Ectodermal cell (in vitro differentiated cells): ENCODE results near the gene KRTAP12-3.
"Not testable (repeated sequence)": the region's sequence is repeated elsewhere in the genome, so short reads cannot be mapped to it uniquely, and the experiment has no call there.

Experiments
- H3K27ac ChIP-seq: 2 replicates; pipeline ENCODE4 v1.7.0; 2013; ENCODE audit warnings: mild to moderate bottlenecking, low read depth, low read length; ENCODE audit not compliant: insufficient read depth, poor library complexity, severe bottlenecking
- H3K27me3 ChIP-seq: 2 replicates; pipeline ENCODE4 v1.7.0; 2013; ENCODE audit warnings: mild to moderate bottlenecking, low read length; ENCODE audit not compliant: insufficient read depth, control insufficient read depth, poor library complexity, severe bottlenecking
- H3K36me3 ChIP-seq: one replicate; pipeline ENCODE4 v1.7.0; 2013; ENCODE audit warnings: low read length; ENCODE audit not compliant: control insufficient read depth, insufficient read depth
- H3K4me1 ChIP-seq: one replicate; pipeline ENCODE4 v1.7.0; 2013; ENCODE audit warnings: low read length; ENCODE audit not compliant: control insufficient read depth, insufficient read depth
- H3K4me3 ChIP-seq: 2 replicates; pipeline ENCODE4 v1.7.0; 2013; ENCODE audit warnings: low read depth, low read length, control low read depth; ENCODE audit not compliant: insufficient read depth
- H3K9me3 ChIP-seq: 2 replicates; pipeline ENCODE4 v1.7.0; 2013; ENCODE audit warnings: mild to moderate bottlenecking, low read length, moderate library complexity; ENCODE audit not compliant: control insufficient read depth
- WGBS, 2 experiments: methylation state at CpG; one replicate each; pipeline ENCODE4 v1.1.7; 2013; ENCODE audit warnings: missing lambda C conversion rate in 2 of 2; 5-methylcytosine and 5-hydroxymethylcytosine counted together

KRTAP12-3 gene

DNA sequence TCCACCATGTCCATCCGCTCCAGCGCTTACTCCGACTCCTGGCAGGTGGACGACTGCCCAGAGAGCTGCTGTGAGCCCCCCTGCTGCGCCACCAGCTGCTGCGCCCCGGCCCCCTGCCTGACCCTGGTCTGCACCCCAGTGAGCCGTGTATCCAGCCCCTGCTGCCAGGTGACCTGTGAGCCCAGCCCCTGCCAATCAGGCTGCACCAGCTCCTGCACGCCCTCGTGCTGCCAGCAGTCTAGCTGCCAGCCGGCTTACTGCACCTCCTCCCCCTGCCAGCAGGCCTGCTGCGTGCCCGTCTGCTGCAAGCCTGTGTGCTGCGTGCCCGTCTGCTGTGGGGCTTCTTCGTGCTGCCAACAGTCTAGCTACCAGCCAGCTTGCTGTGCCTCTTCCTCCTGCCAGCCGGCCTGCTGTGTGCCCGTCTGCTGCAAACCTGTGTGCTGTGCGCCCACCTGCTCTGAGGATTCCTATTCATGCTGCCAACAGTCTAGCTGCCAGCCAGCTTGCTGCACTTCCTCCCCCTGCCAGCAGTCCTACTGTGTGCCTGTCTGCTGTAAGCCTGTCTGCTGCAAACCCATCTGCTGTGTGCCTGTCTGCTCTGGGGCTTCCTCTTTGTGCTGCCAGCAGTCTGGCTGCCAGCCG lies 30.4 kb upstream of the KRTAP12-3 start:
- not testable (repeated sequence) for H3K4me1 ChIP-seq, H3K9me3 ChIP-seq, H3K36me3 ChIP-seq, H3K27ac ChIP-seq, H3K4me3 ChIP-seq, H3K27me3 ChIP-seq
- WGBS, 2 experiments: 90% methylated on average over 20 of the region's 20 CpGs

DNA sequence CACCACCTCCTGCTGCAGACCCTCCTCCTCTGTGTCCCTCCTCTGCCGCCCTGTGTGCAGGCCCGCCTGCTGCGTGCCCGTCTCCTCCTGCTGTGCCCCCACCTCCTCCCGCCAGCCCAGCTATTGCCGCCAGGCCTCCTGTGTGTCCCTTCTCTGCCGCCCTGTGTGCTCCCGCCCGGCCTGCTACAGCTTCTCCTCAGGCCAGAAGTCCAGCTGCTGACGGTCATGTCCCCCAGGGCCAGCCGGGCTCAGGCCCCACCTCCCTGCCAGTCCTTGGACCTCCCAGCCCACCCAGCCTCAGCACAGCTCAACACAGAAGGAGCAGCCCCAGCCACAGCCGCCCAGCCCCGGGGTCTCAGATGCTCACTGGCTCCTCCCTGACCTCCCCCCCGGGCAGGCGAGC lies 29.9 kb upstream of the KRTAP12-3 start:
- H3K4me1 ChIP-seq, H3K36me3 ChIP-seq: not testable (repeated sequence)

DNA sequence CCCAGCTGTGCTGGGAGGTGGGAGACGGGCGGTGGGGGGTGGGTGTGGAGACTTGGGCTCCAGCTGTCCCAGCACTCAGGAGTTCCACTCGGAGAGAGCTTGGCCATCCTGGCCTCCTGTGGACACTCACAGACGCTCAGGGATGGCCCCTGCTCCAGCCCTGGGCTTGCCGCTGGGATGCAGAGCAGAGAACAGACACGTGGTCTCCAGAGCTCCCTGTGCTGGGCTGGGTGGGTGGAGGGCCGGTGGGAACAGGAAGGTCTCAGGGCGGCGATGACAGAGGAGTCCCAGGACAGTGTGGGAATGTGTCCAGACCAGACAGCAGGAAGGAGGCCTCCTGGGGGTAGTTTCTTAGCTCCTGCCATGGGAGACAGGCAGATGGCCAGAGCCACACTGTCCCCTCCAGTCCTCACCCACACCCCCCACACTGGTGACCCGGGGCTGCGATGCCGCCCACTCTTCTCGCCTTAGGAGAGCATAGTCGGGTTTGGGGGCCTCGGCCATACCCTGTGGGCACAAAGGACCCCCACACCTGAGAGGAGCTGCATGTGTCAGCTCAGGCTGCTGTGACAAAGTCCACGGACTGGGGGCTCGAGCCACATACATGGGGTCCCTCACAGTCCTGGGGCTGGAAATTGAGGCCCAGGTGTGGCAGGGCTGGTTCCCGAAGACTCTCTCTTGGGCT lies 28.9 kb upstream of the KRTAP12-3 start:
- Histone ChIP-seq H3K27me3 (no peaks in the 10 kb centered on the region), H3K36me3 (no peaks in the 10 kb centered on the region), H3K4me3 (no peak overlapping the region), H3K27ac (no peak overlapping the region), H3K4me1 (peaks cover 8% of the 10 kb centered on the region), H3K9me3 (no peaks in the 10 kb centered on the region)
- WGBS, 2 experiments: 93 to 94% methylated on average over 18 of the region's 18 CpGs

More for the DNA sequence above, 29.9 kb upstream of the KRTAP12-3 start:
- H3K9me3 ChIP-seq, H3K27me3 ChIP-seq, H3K4me3 ChIP-seq, H3K27ac ChIP-seq: not testable (repeated sequence)
- whole genome bisulfite sequencing, 2 experiments: 73 to 77% methylated on average over 15 of the region's 15 CpGs

GRCh38 chr21:44630440-44630839 lies 27.3 kb upstream of the KRTAP12-3 start:
- H3K27ac ChIP-seq: no peak overlapping the region
- H3K4me3 ChIP-seq: no peak overlapping the region
- H3K27me3 ChIP-seq: no peaks in the 10 kb centered on the region
- no peaks in the 10 kb centered on the region for H3K9me3 ChIP-seq
- no peaks in the 10 kb centered on the region for H3K36me3 ChIP-seq
- H3K4me1 ChIP-seq: peaks cover 8% of the 10 kb centered on the region
- WGBS, 2 experiments: 96 to 99% methylated on average over 2 of the region's 2 CpGs

- Histone ChIP-seq H3K4me1 (peaks cover 13% of the 10 kb centered on the region), H3K36me3 (no peaks in the 10 kb centered on the region), H3K4me3 (no peak overlapping the region), H3K9me3 (no peaks in the 10 kb centered on the region), H3K27me3 (no peaks in the 10 kb centered on the region), H3K27ac (no peak overlapping the region)
- 100% methylated on average over 1 of the region's 1 CpG; no CpG with 5 or more reads in 1 of the 2 experiments for WGBS, 2 experiments
These were observed 25.7 kb upstream of the KRTAP12-3 start for GRCh38 chr21:44632067-44632466.

- H3K9me3 ChIP-seq: no peaks in the 10 kb centered on the region
- WGBS, 2 experiments: 92 to 95% methylated on average over 15 of the region's 15 CpGs
- H3K27me3 ChIP-seq: no peaks in the 10 kb centered on the region
- no peak overlapping the region for H3K27ac ChIP-seq
- H3K4me1 ChIP-seq: peaks cover 12% of the 10 kb centered on the region
- no peak overlapping the region for H3K4me3 ChIP-seq
- H3K36me3 ChIP-seq: no peaks in the 10 kb centered on the region
These were observed 21.3 kb upstream of the KRTAP12-3 start for GRCh38 chr21:44636209-44637017.

- no peak within 1 kb of the TSS for H3K27ac ChIP-seq
- H3K27me3 ChIP-seq: no peaks in the 10 kb centered on the region
- WGBS, 2 experiments: 72 to 75% methylated on average over 21 of the region's 21 CpGs
- no peak within 1 kb of the TSS for H3K4me3 ChIP-seq
- H3K36me3 ChIP-seq: no peaks in the 10 kb centered on the region
- H3K9me3 ChIP-seq: no peaks in the 10 kb centered on the region
- H3K4me1 ChIP-seq: peaks cover 12% of the 10 kb centered on the region
These were observed 20.5 kb upstream of the KRTAP12-3 start, which contains the start of gene KRTAP10-10 for GRCh38 chr21:44637018-44637850. KRTAP10-10 (plus strand) TSS chr21:44637356; CDS start chr21:44637418, 62 bp downstream.

GRCh38 chr21:44637851-44638348 lies 19.8 kb upstream of the KRTAP12-3 start:
- not testable (repeated sequence) for H3K27ac ChIP-seq, H3K9me3 ChIP-seq, H3K4me3 ChIP-seq, H3K27me3 ChIP-seq, H3K36me3 ChIP-seq
- peaks cover 12% of the 10 kb centered on the region for H3K4me1 ChIP-seq
- 81 to 83% methylated on average over 7 to 8 of the region's 12 CpGs for WGBS, 2 experiments

GRCh38 chr21:44638506-44639330 lies 19.0 kb upstream of the KRTAP12-3 start:
- not testable (repeated sequence) for H3K36me3 ChIP-seq, H3K4me3 ChIP-seq, H3K27me3 ChIP-seq, H3K27ac ChIP-seq, H3K9me3 ChIP-seq
- peaks cover 12% of the 10 kb centered on the region for H3K4me1 ChIP-seq
- 91 to 95% methylated on average over 19 to 20 of the region's 21 CpGs for WGBS, 2 experiments
